HG02938 (cell line): ENCODE data around the gene PCCA.
"Not testable (repeated sequence)": the region's sequence is repeated elsewhere in the genome, so short reads cannot be mapped to it uniquely, and the experiment has no call there.

Experiments used
- ATAC-seq: cut with Tn5 transposase; IDR thresholded peaks from one replicate; pipeline ENCODE4 v1.9.1; 2021; ENCODE audit warnings: mild to moderate bottlenecking, moderate library complexity; ENCODE audit not compliant: unreplicated experiment

Gene PCCA

GRCh38 chr13:100182900-100183490 lies 94.1 kb downstream of the PCCA start:
- ATAC-seq = no peak

GRCh38 chr13:100184095-100184494 lies 95.2 kb downstream of the PCCA start:
- ATAC-seq = no peak

- ATAC-seq = no peak
These were observed 106.7 kb downstream of the PCCA start for GRCh38 chr13:100195568-100195967.

- no peak for ATAC-seq
These were observed 107.5 kb downstream of the PCCA start for GRCh38 chr13:100196375-100196774.

- no peak for ATAC-seq
These were observed 108.2 kb downstream of the PCCA start for GRCh38 chr13:100197116-100197515.

GRCh38 chr13:100197591-100198365 lies 108.9 kb downstream of the PCCA start:
- ATAC-seq = no peak

GRCh38 chr13:100203696-100204367 lies 114.9 kb downstream of the PCCA start:
- peak; percentile 84 for ATAC-seq

GRCh38 chr13:100208002-100208401 lies 119.1 kb downstream of the PCCA start:
- no peak for ATAC-seq

GRCh38 chr13:100208626-100209025 lies 119.7 kb downstream of the PCCA start:
- ATAC-seq = no peak

GRCh38 chr13:100209857-100210825 lies 121.2 kb downstream of the PCCA start:
- ATAC-seq = no peak

GRCh38 chr13:100211016-100211710 lies 122.3 kb downstream of the PCCA start:
- ATAC-seq = no peak

- ATAC-seq = no peak
These were observed 124.1 kb downstream of the PCCA start for GRCh38 chr13:100212904-100213553.

- ATAC-seq = no peak
These were observed 124.7 kb downstream of the PCCA start for GRCh38 chr13:100213576-100213975.

- no peak for ATAC-seq
These were observed 126.0 kb downstream of the PCCA start for GRCh38 chr13:100214886-100215285.

- no peak for ATAC-seq
These were observed 132.3 kb downstream of the PCCA start for GRCh38 chr13:100221166-100221565.

GRCh38 chr13:100223966-100224530 lies 135.2 kb downstream of the PCCA start:
- ATAC-seq = not testable (repeated sequence)

- ATAC-seq = no peak
These were observed 140.7 kb downstream of the PCCA start for GRCh38 chr13:100229603-100230002.

- ATAC-seq = no peak
These were observed 141.9 kb downstream of the PCCA start for GRCh38 chr13:100230769-100231149.

GRCh38 chr13:100231176-100231575 lies 142.3 kb downstream of the PCCA start:
- no peak for ATAC-seq
